Neutrophil (primary cell): ENCODE measurements around the gene CLPX.
"Not testable (repeated sequence)": the region's sequence is repeated elsewhere in the genome, so short reads cannot be mapped to it uniquely, and the experiment has no call there.

Source experiments
- H3K27ac ChIP-seq: fragments of 200-600 bp; sonication (generic); 2 replicates; pipeline ENCODE4 v1.5.1; 2016; ENCODE audit warnings: mild to moderate bottlenecking, moderate library complexity
- H3K27me3 ChIP-seq: fragments of 200-600 bp; sonication (generic); 2 replicates; pipeline ENCODE4 v1.6.0; 2016; ENCODE audit warnings: mild to moderate bottlenecking
- H3K36me3 ChIP-seq: fragments of 200-600 bp; sonication (generic); 2 replicates; pipeline ENCODE4 v1.5.1; 2017
- H3K4me1 ChIP-seq, 2 experiments: fragments of 200-600 bp in 1 of 2; sonication (generic) in 1 of 2; 1 replicate in 1 of 2; 2 replicates in 1 of 2; pipeline versions ENCODE4 v1.5.1 to v1.6.1; 2013 to 2016; ENCODE audit warnings: low read depth in 1 of 2, low read length in 1 of 2, mild to moderate bottlenecking in 1 of 2, moderate library complexity in 1 of 2; ENCODE audit not compliant: control insufficient read depth in 1 of 2, insufficient read depth in 1 of 2
- H3K4me3 ChIP-seq, 2 experiments: fragments of 200-600 bp in 1 of 2; sonication (generic) in 1 of 2; 1 replicate in 1 of 2; 2 replicates in 1 of 2; pipeline ENCODE4 v1.5.1; 2013 to 2016; ENCODE audit warnings: low read depth in 1 of 2, low read length in 1 of 2, mild to moderate bottlenecking in 1 of 2, moderate library complexity in 1 of 2
- H3K9me3 ChIP-seq: fragments of 200-600 bp; sonication (generic); 2 replicates; pipeline ENCODE4 v1.5.1; 2016
- TF ChIP-seq, protein P1 (sequence below): fragments of 200-600 bp; sonication (generic); IDR thresholded peaks from 2 replicates; pipeline ENCODE4 v1.5.1; 2016; ENCODE audit warnings: antibody characterized with exemption

The CLPX gene

DNA sequence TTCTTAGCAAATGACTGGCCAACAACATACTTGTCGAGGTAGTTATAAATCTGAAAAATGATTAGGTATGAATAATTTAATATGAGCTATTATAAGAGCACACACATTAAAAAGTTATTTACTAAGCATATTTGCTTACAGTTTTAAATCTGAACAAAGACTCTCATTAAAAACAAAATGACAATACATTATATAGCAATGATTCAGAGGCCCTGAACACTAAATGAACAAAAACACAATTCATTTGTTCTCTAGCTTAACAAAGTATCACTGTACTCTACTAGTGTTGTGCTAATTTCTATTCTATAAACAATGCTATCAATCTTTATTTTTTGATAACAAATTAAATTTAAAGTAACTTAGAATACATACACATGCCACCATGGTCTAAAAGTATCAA is 21.0 kb downstream of the CLPX start:
- no peaks in the 10 kb centered on the region for H3K27me3 ChIP-seq
- no peaks in the 10 kb centered on the region for H3K4me1 ChIP-seq
- H3K36me3 ChIP-seq: peaks cover 70% of the 10 kb centered on the region
- TF ChIP-seq, protein P1, sequence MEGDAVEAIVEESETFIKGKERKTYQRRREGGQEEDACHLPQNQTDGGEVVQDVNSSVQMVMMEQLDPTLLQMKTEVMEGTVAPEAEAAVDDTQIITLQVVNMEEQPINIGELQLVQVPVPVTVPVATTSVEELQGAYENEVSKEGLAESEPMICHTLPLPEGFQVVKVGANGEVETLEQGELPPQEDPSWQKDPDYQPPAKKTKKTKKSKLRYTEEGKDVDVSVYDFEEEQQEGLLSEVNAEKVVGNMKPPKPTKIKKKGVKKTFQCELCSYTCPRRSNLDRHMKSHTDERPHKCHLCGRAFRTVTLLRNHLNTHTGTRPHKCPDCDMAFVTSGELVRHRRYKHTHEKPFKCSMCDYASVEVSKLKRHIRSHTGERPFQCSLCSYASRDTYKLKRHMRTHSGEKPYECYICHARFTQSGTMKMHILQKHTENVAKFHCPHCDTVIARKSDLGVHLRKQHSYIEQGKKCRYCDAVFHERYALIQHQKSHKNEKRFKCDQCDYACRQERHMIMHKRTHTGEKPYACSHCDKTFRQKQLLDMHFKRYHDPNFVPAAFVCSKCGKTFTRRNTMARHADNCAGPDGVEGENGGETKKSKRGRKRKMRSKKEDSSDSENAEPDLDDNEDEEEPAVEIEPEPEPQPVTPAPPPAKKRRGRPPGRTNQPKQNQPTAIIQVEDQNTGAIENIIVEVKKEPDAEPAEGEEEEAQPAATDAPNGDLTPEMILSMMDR: no peak
- H3K9me3 ChIP-seq: peaks cover 3% of the 10 kb centered on the region
- no peak overlapping the region for H3K4me3 ChIP-seq
- no peak overlapping the region for H3K27ac ChIP-seq

DNA sequence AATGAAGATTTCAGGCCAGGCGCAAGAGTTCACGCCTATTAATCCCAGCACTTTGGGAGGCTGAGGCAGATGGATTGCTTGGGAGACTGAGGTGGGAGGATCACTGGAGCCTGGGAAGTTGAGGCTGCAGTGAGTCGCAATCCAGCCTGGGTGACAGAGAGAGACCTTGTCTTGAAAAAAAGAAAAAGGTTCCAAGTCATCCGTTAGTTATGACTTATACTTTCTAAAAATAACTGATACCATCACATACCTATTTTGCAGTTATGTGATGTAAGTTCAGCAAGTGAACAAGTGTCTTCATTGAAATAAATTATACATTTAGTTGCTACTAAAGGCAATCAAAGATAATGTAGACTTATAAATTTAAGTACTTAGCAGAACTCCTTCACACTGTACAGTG is 22.1 kb downstream of the CLPX start:
- peaks cover 3% of the 10 kb centered on the region for H3K9me3 ChIP-seq
- no peak overlapping the region for H3K27ac ChIP-seq
- H3K36me3 ChIP-seq: peaks cover 79% of the 10 kb centered on the region
- TF ChIP-seq, protein P1: no peak
- H3K27me3 ChIP-seq: no peaks in the 10 kb centered on the region
- no peak overlapping the region for H3K4me3 ChIP-seq
- H3K4me1 ChIP-seq: no peaks in the 10 kb centered on the region

DNA sequence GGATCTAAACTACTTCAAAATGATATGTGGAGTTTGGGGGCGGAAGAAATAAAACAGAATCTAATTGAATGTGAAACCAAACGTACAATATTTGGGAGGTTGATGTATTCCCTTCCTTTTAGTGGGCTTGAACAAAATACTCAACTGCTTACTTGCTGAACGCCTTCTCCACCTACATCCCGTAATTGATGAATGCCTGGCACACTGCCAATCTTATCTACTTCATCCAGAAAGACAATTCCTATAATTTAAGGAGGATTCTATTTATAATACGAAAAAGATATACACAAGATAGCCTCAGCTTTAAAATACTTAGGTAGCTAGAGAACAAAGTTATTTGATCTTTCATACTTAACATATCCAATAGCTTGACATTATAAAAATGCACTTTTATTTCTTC is 28.4 kb downstream of the CLPX start:
- H3K4me3 ChIP-seq: no peak overlapping the region
- H3K9me3 ChIP-seq: peaks cover under 1% of the 10 kb centered on the region
- no peaks in the 10 kb centered on the region for H3K4me1 ChIP-seq
- no peaks in the 10 kb centered on the region for H3K27me3 ChIP-seq
- peaks cover 96% of the 10 kb centered on the region for H3K36me3 ChIP-seq
- no peak overlapping the region for H3K27ac ChIP-seq
- TF ChIP-seq, protein P1: no peak

DNA sequence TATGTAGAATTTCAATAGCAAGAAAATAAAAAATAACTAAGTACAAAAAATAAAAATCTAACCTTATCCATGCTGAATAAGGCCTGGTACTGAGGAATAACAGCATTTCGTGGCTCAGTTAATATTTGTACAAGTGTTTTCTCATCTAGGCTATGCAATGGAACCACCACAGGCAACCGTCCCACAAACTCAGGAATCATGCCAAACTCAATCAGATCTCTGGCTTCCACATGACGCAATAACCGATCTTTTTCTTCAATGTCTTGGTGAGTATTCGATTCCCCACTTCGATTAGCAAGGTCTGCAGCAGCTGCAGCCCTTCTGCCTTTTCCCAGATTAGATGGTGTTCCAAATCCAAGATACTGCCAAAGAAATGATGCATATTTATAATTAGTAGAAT is 30.4 kb downstream of the CLPX start:
- TF ChIP-seq, protein P1: no peak
- no peak overlapping the region for H3K4me3 ChIP-seq
- H3K36me3 ChIP-seq: peaks cover 97% of the 10 kb centered on the region
- H3K27me3 ChIP-seq: no peaks in the 10 kb centered on the region
- H3K27ac ChIP-seq: no peak overlapping the region
- no peaks in the 10 kb centered on the region for H3K9me3 ChIP-seq
- no peaks in the 10 kb centered on the region for H3K4me1 ChIP-seq

DNA sequence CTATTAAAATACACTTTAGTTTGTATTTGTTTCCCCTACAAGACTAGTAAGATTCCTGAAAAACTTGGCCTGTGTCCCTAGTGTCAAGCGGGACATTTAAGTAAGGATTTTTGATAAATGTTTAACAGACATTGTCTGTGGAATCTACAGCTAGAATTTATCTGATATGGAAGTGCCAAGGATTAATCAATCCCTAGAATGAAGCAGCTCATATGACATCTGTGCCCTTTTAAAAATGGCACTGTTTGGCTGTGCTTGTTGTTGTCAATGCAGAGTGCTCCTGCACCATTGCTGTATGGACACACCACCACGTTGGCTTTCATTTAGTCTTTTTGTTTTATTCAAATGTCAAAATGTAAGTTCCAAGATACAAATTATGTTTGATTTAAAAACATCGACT is 37.2 kb downstream of the CLPX start:
- TF ChIP-seq, protein P1: no peak
- H3K9me3 ChIP-seq: no peaks in the 10 kb centered on the region
- H3K4me1 ChIP-seq: no peaks in the 10 kb centered on the region
- peaks cover 63% of the 10 kb centered on the region for H3K36me3 ChIP-seq
- H3K4me3 ChIP-seq: no peak overlapping the region
- no peak overlapping the region for H3K27ac ChIP-seq
- H3K27me3 ChIP-seq: no peaks in the 10 kb centered on the region

DNA sequence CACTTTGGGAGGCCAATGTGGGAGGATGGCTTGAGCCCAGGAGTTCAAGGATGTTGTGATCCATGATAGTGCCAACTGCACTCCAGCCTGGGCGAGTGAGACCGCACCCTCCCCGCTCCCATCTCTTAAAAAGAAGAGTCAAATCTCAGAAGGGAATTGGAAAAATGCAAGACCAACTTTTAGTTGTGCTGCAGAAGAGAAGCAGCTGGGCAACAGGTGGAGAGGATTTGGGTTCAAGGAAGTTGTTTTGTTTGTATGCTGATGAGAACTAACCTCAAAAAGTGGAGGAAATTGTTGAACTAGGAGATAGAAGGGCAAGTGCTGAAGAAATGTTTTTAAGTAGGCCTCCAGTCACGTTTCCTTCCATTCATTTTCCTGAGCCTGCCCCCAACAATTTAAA is 38.7 kb downstream of the CLPX start:
- Histone ChIP-seq H3K27ac (no peak overlapping the region), H3K9me3 (no peaks in the 10 kb centered on the region), H3K36me3 (peaks cover 49% of the 10 kb centered on the region), H3K4me1 (no peaks in the 10 kb centered on the region), H3K27me3 (no peaks in the 10 kb centered on the region), H3K4me3 (no peak overlapping the region)
- TF ChIP-seq, protein P1: no peak

DNA sequence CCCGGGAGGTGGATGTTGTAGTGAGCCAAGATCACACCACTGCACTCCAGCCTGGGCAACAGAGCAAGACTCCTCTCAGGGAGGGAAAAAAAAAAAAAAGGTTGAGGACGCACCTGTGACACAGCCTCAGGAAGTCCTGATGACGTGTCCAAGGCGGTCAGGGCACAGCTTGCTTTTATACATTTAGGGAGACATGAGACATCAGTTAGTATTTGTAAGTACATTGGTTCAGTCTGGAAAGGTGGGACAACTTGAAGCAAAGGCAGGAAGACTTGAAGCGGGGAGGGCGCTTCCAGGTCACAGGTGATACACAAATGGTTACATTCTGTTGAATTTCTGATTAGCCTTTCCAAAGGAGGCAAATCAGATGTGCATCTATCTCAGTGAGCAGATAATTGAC is 46.5 kb downstream of the CLPX start:
- H3K36me3 ChIP-seq, H3K27ac ChIP-seq, H3K4me3 ChIP-seq, H3K4me1 ChIP-seq, H3K9me3 ChIP-seq, H3K27me3 ChIP-seq: not testable (repeated sequence)

DNA sequence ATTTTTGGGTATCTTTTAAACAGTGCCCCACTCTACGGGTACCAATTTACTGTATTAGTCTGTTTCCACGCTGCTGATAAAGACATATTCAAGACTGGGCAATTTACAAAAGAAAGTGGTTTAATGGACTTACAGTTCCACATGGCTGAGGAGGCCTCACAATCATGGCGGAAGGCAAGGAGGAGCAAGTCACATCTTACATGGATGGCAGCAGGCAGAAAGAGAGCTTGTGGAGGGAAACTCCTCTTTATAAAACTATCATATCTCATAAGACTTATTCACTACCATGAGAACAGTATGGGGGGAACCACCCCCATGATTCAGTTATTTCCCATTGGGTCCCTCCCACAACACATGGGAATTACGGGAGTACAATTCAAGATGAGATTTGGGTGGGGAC is 47.2 kb downstream of the CLPX start:
- not testable (repeated sequence) for H3K27me3 ChIP-seq, H3K4me3 ChIP-seq, H3K27ac ChIP-seq, H3K4me1 ChIP-seq, H3K36me3 ChIP-seq, H3K9me3 ChIP-seq
